Hepatocyte (in vitro differentiated cells): ENCODE data around the gene F13A1.

ENCODE experiments used
- EZH2 ChIP-seq: fragments of 200-600 bp; sonication (generic); IDR thresholded peaks from 2 replicates; pipeline ENCODE4 v1.6.1; 2016; ENCODE audit warnings: antibody characterized with exemption, mild to moderate bottlenecking, borderline replicate concordance
- TF ChIP-seq, protein P1 (sequence below): fragments of 200-600 bp; sonication (generic); IDR thresholded peaks from 2 replicates; pipeline ENCODE4 v1.5.1; 2016; ENCODE audit warnings: antibody characterized with exemption, mild to moderate bottlenecking; ENCODE audit not compliant: poor library complexity

DNA sequence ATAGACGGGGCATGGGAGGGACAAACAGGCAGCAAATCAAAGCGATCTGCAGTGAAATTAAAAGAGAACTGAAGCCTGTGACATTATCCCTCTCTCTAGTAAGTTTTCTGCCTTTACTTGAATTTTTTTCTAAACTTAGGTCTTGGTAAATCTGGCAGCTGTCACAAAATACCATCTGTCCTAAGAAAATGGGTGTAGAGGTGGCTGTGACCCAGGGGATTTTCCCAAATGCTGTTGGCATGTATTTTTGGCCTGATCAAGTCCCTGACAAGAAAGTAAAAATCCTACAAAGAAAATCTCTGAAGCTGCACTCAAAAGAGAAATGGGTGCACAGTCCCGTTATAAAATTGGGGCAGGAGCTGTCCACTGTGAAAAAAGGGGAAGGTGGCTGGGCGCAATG is 30.2 kb upstream of the F13A1 start:
- TF ChIP-seq, protein P1, sequence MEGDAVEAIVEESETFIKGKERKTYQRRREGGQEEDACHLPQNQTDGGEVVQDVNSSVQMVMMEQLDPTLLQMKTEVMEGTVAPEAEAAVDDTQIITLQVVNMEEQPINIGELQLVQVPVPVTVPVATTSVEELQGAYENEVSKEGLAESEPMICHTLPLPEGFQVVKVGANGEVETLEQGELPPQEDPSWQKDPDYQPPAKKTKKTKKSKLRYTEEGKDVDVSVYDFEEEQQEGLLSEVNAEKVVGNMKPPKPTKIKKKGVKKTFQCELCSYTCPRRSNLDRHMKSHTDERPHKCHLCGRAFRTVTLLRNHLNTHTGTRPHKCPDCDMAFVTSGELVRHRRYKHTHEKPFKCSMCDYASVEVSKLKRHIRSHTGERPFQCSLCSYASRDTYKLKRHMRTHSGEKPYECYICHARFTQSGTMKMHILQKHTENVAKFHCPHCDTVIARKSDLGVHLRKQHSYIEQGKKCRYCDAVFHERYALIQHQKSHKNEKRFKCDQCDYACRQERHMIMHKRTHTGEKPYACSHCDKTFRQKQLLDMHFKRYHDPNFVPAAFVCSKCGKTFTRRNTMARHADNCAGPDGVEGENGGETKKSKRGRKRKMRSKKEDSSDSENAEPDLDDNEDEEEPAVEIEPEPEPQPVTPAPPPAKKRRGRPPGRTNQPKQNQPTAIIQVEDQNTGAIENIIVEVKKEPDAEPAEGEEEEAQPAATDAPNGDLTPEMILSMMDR: no peak
- no peak for TF ChIP-seq EZH2
